Measurements from ENCODE around the gene DLG2. TPM values are rescaled to one million over a fixed set of nuclear protein-coding genes. Genes with fewer than 3 reads are reported as not detected.
"Not testable (repeated sequence)": the region's sequence is repeated elsewhere in the genome, so short reads cannot be mapped to it uniquely, and the experiment has no call there.

The DLG2 gene
- total RNA-seq, 2 experiments from 2014 or later = 1.3 to 1.7 TPM

- H3K27me3 Mint-ChIP-seq = no peaks in the 10 kb centered on the region
- peaks cover 13% of the 10 kb centered on the region for H3K9me3 Mint-ChIP-seq
- H3K27ac Mint-ChIP-seq = no peak overlapping the region
- POLR2A ChIA-PET = no interaction called here
- no peaks in the 10 kb centered on the region for H3K4me1 Mint-ChIP-seq
- CTCF ChIA-PET = no interaction called here
- no peak overlapping the region for H3K4me3 Mint-ChIP-seq
- no peak for DNase-seq
- no peaks in the 10 kb centered on the region for H3K36me3 Mint-ChIP-seq (ENCODE audit: low read depth)
Observed at GRCh38 chr11:85048801-85049200, 578.3 kb downstream of the DLG2 start.

GRCh38 chr11:85045716-85046115 is 581.4 kb downstream of the DLG2 start:
- POLR2A ChIA-PET = no interaction called here

GRCh38 chr11:85044911-85045310 is 582.2 kb downstream of the DLG2 start:
- Mint-ChIP-seq H3K27ac (no peak overlapping the region), H3K4me1 (no peaks in the 10 kb centered on the region), H3K27me3 (no peaks in the 10 kb centered on the region), H3K4me3 (no peak overlapping the region), H3K36me3 (ENCODE audit: low read depth) (no peaks in the 10 kb centered on the region), H3K9me3 (peaks cover 11% of the 10 kb centered on the region)
- no peak for DNase-seq
- POLR2A ChIA-PET = no interaction called here
- CTCF ChIA-PET = no interaction called here

More at GRCh38 chr11:85045716-85046115, 581.4 kb downstream of the DLG2 start:
- CTCF ChIA-PET = no interaction called here
- DNase-seq = no peak
- H3K9me3 Mint-ChIP-seq = peaks cover 15% of the 10 kb centered on the region
- H3K36me3 Mint-ChIP-seq (ENCODE audit: low read depth) = no peaks in the 10 kb centered on the region
- H3K4me3 Mint-ChIP-seq = no peak overlapping the region
- no peaks in the 10 kb centered on the region for H3K4me1 Mint-ChIP-seq
- H3K27me3 Mint-ChIP-seq = no peaks in the 10 kb centered on the region
- no peak overlapping the region for H3K27ac Mint-ChIP-seq

- ChIA-PET CTCF (no interaction called here), POLR2A (no interaction called here)
- Mint-ChIP-seq H3K27me3 (no peaks in the 10 kb centered on the region), H3K36me3 (ENCODE audit: low read depth) (no peaks in the 10 kb centered on the region), H3K27ac (no peak overlapping the region), H3K9me3 (peaks cover 14% of the 10 kb centered on the region), H3K4me3 (no peak overlapping the region), H3K4me1 (no peaks in the 10 kb centered on the region)
- no peak for DNase-seq
Observed at GRCh38 chr11:85042361-85042760, 584.8 kb downstream of the DLG2 start.

GRCh38 chr11:85040166-85040565 is 587.0 kb downstream of the DLG2 start:
- DNase-seq = no peak
- Mint-ChIP-seq H3K27ac (no peak overlapping the region), H3K4me1 (no peaks in the 10 kb centered on the region), H3K36me3 (ENCODE audit: low read depth) (no peaks in the 10 kb centered on the region), H3K4me3 (no peak overlapping the region), H3K27me3 (no peaks in the 10 kb centered on the region), H3K9me3 (peaks cover 16% of the 10 kb centered on the region)
- CTCF ChIA-PET = no interaction called here
- POLR2A ChIA-PET = no interaction called here

- CTCF ChIA-PET = no interaction called here
- Mint-ChIP-seq H3K4me1 (no peaks in the 10 kb centered on the region), H3K4me3 (no peak overlapping the region), H3K36me3 (ENCODE audit: low read depth) (no peaks in the 10 kb centered on the region), H3K27me3 (no peaks in the 10 kb centered on the region), H3K9me3 (peaks cover 16% of the 10 kb centered on the region), H3K27ac (no peak overlapping the region)
- no peak for DNase-seq
- POLR2A ChIA-PET = no interaction called here
Observed at GRCh38 chr11:85029964-85030363, 597.2 kb downstream of the DLG2 start.

- Mint-ChIP-seq H3K27me3 (no peaks in the 10 kb centered on the region), H3K36me3 (ENCODE audit: low read depth) (no peaks in the 10 kb centered on the region), H3K4me1 (no peaks in the 10 kb centered on the region), H3K9me3 (peaks cover 11% of the 10 kb centered on the region), H3K4me3 (no peak overlapping the region), H3K27ac (no peak overlapping the region)
- no peak for DNase-seq
- POLR2A ChIA-PET = no interaction called here
- CTCF ChIA-PET = no interaction called here
Observed at GRCh38 chr11:85028329-85029101, 598.6 kb downstream of the DLG2 start.

GRCh38 chr11:85027346-85027745 is 599.8 kb downstream of the DLG2 start:
- Mint-ChIP-seq H3K9me3 (peaks cover 11% of the 10 kb centered on the region), H3K27me3 (no peaks in the 10 kb centered on the region), H3K4me1 (no peaks in the 10 kb centered on the region), H3K4me3 (no peak overlapping the region), H3K36me3 (ENCODE audit: low read depth) (no peaks in the 10 kb centered on the region), H3K27ac (no peak overlapping the region)
- ChIA-PET POLR2A (no interaction called here), CTCF (no interaction called here)
- no peak for DNase-seq

- Mint-ChIP-seq H3K4me3 (no peak overlapping the region), H3K9me3 (peaks cover 13% of the 10 kb centered on the region), H3K4me1 (no peaks in the 10 kb centered on the region), H3K27ac (no peak overlapping the region), H3K27me3 (no peaks in the 10 kb centered on the region), H3K36me3 (ENCODE audit: low read depth) (no peaks in the 10 kb centered on the region)
- DNase-seq = no peak
- POLR2A ChIA-PET = no interaction called here
- CTCF ChIA-PET = no interaction called here
Observed at GRCh38 chr11:85021058-85021457, 606.1 kb downstream of the DLG2 start.

- no peaks in the 10 kb centered on the region for H3K4me1 Mint-ChIP-seq
- no peak overlapping the region for H3K27ac Mint-ChIP-seq
- DNase-seq = no peak
- CTCF ChIA-PET = no interaction called here
- POLR2A ChIA-PET = no interaction called here
- H3K9me3 Mint-ChIP-seq = peaks cover 13% of the 10 kb centered on the region
- no peaks in the 10 kb centered on the region for H3K27me3 Mint-ChIP-seq
- H3K36me3 Mint-ChIP-seq (ENCODE audit: low read depth) = no peaks in the 10 kb centered on the region
- no peak overlapping the region for H3K4me3 Mint-ChIP-seq
Observed at GRCh38 chr11:84993386-84993785, 633.8 kb downstream of the DLG2 start.

- no peak overlapping the region for H3K27ac Mint-ChIP-seq
- H3K4me1 Mint-ChIP-seq = no peaks in the 10 kb centered on the region
- ChIA-PET CTCF (no interaction called here), POLR2A (no interaction called here)
- no peak overlapping the region for H3K4me3 Mint-ChIP-seq
- no peaks in the 10 kb centered on the region for H3K27me3 Mint-ChIP-seq
- H3K36me3 Mint-ChIP-seq (ENCODE audit: low read depth) = no peaks in the 10 kb centered on the region
- no peak for DNase-seq
- H3K9me3 Mint-ChIP-seq = peaks cover 17% of the 10 kb centered on the region
Observed at GRCh38 chr11:84990141-84990540, 637.0 kb downstream of the DLG2 start.

- H3K4me1 Mint-ChIP-seq; CTCF ChIA-PET; DNase-seq; POLR2A ChIA-PET; H3K36me3 Mint-ChIP-seq (ENCODE audit: low read depth); H3K27me3 Mint-ChIP-seq; H3K27ac Mint-ChIP-seq; H3K4me3 Mint-ChIP-seq: not testable (repeated sequence)
- peaks cover 26% of the 10 kb centered on the region for H3K9me3 Mint-ChIP-seq
Observed at GRCh38 chr11:84987686-84988187, 639.4 kb downstream of the DLG2 start.

GRCh38 chr11:84981301-84981700 is 645.8 kb downstream of the DLG2 start:
- H3K36me3 Mint-ChIP-seq (ENCODE audit: low read depth) = no peaks in the 10 kb centered on the region
- H3K27me3 Mint-ChIP-seq = no peaks in the 10 kb centered on the region
- ChIA-PET CTCF (no interaction called here), POLR2A (no interaction called here)
- H3K9me3 Mint-ChIP-seq = peaks cover 33% of the 10 kb centered on the region
- H3K4me3 Mint-ChIP-seq = no peak overlapping the region
- H3K27ac Mint-ChIP-seq = no peak overlapping the region
- no peaks in the 10 kb centered on the region for H3K4me1 Mint-ChIP-seq
- DNase-seq = no peak

GRCh38 chr11:84969103-84969502 is 658.0 kb downstream of the DLG2 start:
- Mint-ChIP-seq H3K4me3 (no peak overlapping the region), H3K4me1 (no peaks in the 10 kb centered on the region), H3K27me3 (no peaks in the 10 kb centered on the region), H3K9me3 (peaks cover 13% of the 10 kb centered on the region), H3K36me3 (ENCODE audit: low read depth) (no peaks in the 10 kb centered on the region), H3K27ac (no peak overlapping the region)
- ChIA-PET CTCF (no interaction called here), POLR2A (no interaction called here)
- no peak for DNase-seq

Data from activated CD4-positive, alpha-beta memory T cell treated with anti-CD3 and anti-CD28 coated beads, Interleukin-2, amount 10 ng/mL, durations not matched to agents 7 days and 5 days (primary cell).